Left forelimb (tissue), 1 donor: Measurements from ENCODE around the gene SMIM29.
"Not testable (repeated sequence)": the region's sequence is repeated elsewhere in the genome, so short reads cannot be mapped to it uniquely, and the experiment has no call there.

ENCODE experiments used
- DNase-seq: peaks from one replicate; pipeline ENCODE4 v3.0.0-alpha.2; 2018; ENCODE audit warnings: low spot score

The SMIM29 gene

DNA sequence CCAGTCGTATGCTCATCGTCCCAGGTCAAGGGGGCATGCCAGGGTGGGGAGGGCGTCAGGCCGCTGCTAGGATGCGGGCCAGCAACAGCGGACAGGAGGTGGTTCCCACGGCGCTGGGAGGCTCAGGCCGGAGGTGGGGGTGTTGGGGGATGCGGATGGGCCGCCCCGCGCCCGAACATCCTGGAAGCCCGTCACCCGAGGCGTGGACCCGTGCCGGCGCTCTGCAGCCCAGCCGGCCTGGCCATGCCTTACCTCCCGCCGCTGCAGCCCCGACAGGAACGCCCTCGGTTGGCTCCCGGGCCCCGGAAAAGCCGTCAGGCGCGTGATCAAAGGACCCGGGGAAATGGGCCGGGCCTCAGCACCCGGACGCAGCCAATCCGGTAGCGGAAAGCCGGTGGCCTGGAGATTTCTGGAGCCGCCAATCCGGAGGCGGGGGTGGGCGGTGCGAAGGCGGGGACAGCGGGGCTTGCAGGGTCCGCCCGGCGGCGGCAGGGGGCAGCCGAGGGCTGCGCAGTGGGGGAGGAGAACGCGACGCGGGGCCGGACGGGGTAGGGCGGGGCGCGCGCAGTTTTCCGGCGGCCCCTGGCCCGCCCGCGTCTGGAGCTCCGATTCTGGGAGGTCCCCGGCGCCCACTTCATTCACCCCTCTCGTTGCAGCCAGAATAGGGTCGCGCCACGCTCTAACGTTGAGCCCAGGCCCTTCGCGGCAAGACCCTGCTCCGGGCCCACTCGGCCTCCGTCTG, at the start of gene SMIM29:
SMIM29 (minus strand) TSS at position 280 of the 742 bp plus-strand sequence. CDS start 1,215 bp downstream, outside the sequence.
- peak; percentile 99 for DNase-seq

DNA sequence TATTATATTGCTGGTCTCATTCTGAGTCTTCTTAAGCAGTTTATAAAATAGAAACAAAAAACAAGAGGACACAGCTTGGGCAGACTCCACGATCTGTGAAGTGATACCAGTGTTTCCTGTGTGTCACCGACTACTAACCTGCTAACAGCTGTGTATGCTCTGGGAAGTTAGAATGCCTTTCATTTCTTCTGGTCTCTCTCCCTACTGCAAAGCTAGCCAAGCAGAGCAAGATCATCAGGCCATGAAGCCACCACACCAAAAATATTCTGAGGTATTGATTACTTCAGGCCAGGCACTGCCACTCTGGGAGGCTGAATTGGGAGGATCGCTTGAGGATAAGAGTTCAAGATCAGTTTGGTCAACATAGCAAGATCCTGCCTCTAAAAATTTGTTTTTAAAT, 46.9 kb upstream of the SMIM29 start:
- DNase-seq = no peak

DNA sequence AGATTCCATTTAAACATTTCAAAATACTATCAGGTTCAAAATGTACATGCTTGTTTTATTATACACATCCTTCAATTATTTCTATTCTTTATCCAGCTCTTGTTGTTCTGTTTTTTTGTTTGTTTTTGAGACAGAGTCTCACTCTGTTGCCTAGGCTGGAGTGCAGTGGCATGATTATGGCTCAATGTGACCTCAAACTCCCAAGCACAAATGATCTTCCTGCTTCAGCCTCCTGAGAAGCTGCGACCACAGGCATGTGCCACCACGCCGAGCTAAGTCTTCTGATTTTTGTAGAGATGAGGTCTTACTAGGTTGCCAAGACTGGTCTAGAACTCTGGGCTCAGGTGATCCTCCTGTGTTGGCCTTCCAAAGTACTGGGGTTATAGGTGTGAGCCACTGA, 44.1 kb upstream of the SMIM29 start:
- DNase-seq = no peak

DNA sequence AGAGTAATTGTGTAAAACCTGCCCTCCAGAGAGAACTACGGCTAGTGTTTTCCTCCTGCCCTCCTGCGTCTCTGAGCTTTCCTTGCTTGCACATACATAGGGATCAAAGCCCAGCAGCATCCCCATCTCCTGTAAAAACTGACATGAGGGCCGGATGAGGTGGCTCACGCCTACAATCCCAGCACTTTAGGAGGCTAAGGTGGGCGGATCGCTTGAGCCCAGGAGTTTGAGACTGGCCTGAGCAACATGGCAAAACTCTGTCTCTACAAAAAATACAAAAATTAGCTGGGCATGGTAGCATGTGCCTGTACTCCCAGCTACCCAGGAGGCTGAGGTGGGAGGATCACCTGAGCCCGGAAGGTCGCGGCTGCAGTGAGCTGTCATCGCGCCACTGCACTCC, 40.3 kb upstream of the SMIM29 start:
- no peak for DNase-seq

DNA sequence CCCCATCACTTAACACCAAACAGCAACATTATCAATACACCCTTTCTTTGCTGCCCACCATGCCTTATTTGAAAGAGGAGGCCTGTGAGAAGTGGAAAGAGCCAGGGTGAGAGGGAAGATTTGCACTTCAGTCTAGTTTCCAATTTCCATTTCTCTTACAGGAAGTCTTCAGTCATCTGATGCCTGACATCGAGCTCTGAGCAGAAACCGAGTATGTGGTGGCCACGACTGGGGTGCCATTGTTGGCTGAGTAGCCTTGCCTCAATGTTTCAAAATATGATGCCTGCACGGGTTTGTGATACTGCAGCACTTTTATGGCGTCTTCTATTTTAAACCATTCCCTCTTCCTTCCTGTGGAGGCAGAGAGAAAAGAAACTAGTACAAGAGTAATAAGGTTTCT, 39.8 kb upstream of the SMIM29 start:
- DNase-seq = no peak

DNA sequence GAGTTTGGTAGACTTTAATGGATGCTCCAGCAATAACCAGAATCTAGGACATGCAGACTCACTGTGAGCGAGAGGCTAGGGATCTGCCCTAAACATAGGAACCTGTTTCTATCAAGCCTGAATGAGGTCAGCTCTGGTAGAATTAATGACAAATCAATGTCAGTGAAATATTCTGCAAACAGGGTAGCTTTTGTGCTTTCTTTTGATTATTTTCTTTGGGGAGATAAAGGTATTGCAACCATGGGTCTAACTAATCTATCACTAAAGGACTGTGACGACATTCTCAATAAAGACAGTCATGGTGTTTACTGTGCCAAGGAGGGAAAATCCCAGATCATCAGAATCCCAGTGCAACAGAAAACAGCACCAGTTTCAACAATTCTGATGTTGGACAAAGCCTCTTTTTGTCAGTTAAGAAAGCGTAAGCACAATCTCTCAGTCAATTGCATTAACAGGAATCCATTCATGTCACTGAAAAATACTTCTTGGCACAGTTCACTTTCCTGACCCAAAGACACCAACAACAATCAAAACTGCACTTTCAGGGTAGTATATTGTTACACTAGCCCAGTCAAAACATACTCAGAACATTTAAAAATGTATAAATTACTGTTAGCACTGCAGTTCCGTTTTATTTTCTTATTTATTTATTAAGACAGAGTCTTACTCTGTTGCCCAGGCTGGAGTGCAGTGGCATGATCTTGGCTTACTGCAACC, 36.8 kb upstream of the SMIM29 start:
- no peak for DNase-seq

DNA sequence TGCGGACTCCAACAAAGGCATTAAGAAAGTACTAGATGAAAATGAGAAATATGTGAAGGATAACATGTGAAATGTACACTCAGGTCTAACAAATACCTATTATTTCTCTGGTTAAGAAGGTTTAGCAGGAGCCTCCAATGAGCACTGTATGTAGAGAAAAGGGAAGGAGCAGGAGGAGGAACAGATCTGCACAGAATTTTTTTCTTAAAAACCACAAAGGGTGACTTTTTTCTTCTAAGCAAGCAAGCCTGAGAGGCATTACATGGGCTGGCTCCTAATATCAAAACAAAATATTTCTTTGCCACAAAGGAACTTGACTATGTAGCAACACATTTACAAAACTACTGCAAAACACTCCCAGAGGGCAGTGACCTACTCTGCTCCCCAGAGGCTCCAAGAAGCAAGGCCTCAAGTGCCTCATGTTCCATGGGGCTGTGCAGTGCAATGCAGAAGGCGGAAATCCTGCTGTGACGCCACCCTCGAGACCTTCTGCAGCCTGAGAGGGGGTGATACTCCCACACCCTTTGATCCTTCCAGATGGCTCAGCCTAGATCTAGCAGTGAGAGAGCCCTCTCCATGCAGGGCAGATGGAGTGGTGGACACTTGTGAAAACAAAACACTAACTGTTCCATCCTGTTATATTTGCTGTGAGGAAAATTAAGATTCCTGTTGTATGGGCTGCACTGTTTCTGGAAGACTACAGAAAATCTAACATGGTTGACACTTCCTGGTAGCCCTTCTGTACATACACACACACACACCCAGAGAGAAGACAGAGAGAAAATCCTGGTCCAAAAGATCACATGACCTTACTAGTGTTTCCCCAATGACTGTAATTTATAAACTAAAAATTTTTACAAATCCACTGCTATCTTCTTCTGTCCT, 36.0 kb upstream of the SMIM29 start:
- DNase-seq = no peak

DNA sequence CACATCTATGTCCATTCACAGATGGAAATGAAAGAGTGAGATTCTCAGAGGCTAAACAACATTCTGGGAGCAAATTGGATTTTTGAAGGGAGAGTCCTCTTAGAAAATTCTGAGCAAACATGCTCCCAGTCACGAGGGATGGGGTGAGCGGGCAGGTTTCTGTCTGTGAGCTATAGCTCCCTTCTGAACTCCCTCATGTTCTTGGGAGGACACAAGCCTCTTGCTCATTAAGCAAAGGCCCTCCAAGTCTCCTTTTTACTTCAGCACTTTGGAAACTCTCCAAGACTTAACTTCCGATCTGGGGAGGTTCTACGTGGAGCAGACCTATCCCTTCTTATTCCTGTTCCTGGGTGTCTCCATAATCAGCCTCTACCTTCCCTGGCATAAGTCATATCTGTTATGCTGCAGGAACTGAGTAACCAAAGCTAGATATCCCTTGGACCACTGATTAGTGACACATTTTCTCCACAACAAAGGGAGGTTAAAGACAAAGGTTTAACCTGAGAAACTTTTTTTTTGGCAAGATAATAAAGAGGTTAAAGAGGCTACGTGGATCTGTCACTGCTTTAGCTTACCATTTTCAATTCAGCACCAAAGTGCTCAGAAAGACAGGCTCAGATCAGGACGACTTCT, 33.0 kb upstream of the SMIM29 start:
- no peak for DNase-seq

DNA sequence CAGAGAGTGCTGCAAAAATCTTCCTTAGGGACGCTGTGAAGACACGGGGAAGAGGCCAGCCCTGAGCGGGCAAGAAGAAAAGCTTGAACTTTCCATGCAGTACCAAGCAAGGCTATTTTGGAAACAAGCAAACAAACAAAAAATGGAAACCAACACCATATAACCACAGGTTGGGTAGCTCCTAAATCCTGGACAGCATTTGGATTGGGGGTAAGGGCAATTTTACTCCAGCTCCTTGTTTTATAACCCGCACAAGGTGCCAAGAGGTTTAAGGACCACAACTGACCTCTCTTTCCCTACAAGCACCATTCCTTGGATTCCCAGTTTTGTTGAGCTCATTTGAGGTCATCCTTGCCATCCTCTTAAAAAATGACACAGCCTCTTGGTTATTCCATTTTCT, 31.4 kb upstream of the SMIM29 start:
- no peak for DNase-seq

DNA sequence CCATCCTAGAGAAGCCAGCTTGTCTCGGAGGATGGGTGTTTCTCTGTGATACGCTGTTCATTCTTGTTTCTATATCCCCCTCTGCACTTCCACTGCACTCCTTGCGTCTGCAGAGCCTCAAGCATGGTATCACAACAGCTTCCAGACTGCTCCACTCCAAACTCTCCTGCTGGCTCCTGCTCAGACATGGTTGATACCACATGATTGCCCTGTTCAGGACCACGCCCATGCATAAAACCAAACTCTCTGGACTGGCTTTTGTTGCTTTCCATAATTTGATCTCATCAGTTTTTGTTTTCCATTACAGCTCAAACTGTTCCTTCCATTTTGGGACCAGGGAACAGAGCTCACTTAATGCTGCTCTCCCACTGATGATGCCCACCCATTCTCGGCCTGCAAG, 30.0 kb upstream of the SMIM29 start:
- no peak for DNase-seq

DNA sequence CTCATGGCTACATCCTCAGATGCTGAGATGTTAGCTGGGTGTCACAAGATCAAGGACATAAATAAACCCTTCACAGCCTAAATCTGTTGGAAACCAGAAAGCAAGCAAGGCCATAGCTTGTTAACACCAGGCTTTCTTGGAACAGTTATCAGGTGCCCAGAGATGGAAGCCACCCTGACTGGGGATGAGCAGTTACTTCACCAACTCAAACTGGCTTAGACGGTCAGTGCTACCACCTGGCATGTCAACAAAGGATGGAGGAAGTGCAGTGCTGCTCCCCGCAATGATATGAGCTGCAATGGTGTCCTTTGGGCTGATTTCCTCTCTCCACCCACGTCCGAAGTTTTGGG, 28.9 kb upstream of the SMIM29 start:
- DNase-seq = no peak

DNA sequence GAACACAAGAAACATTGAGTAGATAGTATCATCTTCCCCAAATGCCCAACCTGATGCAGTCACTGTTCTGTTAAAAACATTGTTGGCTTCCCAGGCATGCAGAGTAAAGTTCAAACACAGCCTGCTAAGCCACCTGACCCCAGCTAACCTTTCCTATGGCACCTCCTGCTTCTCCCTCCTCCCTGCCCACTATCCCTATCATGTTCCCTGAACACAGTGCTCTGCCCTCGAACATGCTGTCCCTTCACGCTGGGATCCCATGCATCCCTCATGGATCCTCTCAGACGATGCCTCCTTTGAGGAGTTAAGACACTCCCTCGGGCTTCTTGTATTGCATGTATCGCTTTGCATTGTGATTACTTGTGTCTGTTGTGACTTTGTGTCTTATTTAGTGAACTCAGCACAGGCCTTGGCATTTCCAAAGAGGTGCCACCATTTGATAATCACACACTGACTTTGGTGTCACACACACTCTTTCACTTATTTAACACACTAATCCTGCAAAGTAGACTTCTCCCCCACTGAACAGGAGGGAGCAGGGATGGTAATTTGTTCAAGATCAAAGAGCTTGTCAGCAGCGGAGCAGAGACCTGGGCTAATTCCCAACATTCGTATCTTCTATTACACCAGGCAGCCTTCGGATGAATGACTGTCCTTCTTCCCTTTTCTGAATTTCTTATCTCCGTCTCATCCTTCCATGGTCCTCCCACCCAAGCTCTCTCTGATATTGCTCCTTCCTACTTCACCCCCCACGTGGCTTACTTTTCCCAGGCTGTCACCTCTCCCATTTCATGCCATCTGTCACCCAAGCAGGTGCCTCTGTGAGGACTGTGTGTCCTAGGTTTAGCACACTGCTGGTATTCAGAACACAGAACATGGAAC, 28.3 kb upstream of the SMIM29 start:
- DNase-seq = no peak

DNA sequence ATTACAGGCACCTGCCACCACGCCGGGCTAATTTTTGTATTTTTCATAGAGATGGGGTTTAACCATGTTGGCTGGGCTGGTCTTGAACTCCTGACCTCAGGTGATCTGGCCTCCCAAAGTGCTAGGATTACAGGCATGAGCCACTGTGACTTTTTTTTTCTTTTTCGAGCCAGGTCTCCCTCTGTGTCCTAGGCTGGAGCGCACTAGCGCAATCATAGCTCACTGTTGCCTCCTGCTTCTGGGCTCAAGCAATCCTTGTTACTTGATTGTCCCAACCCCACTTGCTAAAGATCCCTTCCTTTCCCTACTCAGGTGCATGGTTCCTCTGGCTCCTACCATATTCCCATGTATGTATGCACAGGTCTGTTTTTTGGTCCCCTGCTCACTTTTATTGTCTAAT, 27.4 kb upstream of the SMIM29 start:
- no peak for DNase-seq

DNA sequence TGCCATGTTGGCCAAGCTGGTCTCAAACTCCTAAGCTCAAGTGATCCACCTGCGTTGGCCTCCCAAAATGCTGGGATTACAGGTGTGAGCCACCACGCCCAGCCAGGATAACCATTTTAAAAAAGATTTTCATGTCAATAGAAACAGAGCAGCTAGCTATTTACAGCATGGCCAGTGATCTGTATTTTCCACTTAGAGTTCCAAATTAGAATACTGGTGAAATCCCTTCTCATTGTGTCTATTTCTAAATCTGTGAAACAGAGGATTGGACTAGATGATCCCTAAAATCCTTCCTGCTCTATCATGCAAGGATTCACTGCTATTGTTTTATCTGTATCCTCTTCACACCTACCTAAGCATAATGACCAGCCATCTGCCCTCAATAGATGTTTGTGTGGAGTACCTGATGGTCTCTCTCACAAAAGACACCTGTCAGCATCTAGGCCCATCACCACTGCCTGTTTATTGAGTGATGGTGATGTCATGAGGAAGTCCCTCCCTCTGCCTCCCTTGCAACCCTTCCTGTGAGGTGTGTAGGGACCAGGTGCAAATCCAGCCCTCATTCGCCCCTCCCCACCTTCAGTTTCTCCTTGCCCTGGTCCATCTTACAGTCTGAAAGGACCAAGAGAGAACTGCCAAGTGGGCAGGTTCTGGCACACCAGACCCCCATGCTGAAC, 26.5 kb upstream of the SMIM29 start:
- no peak for DNase-seq

DNA sequence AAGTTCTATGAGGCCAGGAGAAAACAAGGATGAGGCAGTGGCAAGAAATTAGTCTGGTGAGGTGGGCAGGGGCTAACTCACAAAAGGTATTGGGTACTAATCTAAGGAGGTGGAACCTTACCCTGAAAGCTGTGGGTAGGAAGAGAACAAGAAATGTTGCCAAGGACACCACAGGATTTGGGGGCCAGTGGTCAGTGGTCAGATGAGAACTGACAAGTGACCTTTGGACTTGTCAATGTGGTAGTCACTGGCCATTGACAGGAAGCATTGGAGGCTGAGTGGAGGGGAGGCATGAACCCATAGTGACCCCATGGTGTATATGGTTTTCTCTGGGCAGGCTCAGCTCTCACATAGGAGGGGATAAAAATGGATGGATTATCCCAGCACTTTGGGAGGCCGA, 25.3 kb upstream of the SMIM29 start:
- DNase-seq = no peak

DNA sequence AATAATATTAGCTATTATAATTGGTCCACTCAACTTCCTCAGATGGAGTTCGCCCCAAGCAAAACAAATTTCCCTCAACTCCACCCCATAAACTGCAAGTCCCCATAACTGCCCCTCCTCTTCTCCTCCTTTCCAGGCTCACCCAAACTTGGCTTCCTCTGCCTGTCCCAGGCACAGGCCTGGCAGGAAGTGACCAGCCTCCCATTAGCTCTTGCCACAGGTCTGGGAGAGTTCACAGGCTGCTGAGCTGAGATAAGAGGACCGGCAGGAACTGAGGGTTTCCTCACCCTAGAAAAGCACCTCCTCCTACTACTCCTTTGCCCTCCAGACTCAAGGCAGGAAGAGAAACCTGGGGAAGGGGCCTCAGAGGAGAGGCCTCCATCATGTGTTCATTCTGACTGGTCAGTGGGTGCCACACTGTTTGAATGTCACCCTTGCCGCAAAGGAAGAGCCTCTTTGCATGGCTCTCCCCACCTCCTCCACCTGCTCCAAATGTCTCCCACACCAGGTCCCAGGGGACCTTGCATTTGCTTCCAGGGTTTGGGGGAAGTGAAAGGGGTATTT, 24.5 kb upstream of the SMIM29 start:
- no peak for DNase-seq

DNA sequence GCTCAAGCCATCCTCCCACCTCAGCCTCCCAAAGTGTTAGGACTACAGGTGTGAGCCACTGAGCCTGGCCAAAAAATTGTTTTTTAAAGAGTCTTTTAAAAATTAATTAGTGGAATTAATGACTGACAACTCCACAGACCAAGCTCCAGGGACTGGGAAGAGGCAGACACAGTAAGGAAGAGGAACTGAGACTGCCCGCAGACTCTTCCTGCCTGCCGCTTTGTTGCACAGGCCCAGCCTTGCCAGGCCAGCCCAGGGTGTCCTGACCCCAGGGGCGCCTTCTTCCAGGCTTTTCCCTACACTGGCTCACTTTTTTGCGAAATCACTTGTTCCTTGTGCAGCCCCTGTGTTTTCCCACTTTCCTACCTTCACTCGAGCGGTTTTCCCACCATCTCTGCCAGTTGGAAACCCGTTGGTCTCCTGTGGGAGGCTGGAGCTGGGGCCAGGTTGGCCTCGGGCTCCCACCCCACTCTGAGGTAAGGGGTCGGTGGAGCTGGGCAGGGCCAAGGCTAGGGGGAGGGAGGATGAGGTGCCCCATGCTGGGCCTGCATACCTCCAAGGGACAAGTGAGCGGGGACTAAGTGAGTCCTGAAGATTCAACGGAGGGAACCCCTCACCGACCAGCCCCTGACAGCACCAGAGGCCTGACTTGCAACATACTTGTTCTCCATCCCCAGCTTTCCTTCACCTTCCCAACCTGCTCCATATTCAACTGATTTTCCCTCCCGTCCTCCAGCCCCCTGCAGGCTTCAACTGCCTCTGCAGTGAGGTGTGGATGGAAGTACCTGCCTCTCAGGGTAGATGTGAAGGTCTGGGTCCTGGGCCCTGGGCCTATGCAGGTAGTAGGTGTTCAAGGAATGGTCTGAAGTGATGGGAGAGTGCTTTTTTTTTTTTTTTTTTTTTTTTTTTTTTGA, 23.5 kb upstream of the SMIM29 start:
- no peak for DNase-seq

DNA sequence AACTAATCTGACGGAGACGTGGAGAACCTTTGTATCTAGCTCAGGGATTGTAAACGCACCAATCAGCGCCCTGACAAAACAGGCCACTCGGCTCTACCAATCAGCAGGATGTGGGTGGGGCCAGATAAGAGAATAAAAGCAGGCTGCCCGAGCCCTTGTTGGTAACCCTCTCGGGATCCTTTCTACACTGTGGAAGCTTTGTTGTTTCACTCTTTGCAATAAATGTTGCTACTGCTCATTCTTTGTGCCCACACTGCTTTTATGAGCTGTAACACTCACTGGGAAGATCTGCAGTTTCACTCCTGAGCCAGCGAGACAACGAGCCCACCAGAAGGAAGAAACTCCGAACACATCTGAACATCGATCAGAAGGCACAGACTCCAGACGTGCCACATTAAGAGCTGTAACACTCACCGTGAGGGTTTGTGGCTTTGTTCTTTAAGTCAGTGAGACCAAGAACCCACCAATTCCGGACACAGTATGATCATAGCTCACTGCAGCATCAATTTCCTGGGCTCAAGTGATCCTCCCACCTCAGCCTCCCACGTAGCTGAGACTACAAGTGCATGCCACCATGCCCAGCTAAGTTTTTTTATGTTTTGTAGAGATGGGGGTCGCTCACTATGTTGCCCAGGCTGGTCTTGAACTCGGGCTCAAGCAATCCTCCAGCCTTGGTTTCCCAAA, 21.0 kb upstream of the SMIM29 start:
- not testable (repeated sequence) for DNase-seq

DNA sequence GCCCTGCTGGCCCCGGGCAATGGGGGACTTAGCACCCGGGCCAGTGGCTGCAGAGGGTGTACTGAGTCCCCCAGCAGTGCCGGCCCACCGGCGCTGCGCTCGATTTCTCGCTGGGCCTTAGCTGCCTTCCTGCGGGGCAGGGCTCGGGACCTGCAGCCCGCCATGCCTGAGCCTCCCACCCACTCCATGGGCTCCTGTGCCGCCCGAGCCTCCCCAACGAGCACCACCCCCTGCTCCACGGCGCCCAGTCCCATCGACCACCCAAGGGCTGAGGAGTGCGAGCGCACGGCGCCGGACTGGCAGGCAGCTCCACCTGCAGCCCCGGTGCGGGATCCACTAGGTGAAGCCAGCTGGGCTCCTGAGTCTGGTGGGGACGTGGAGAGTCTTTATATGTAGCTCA, 20.3 kb upstream of the SMIM29 start:
- not testable (repeated sequence) for DNase-seq
